GM21529 (cell line): ENCODE measurements around the gene MINK1.
A peak's percentile ranks its signal among the peaks of the same experiment; 100 is the strongest.

Experiments used
- ATAC-seq: cut with Tn5 transposase; IDR thresholded peaks from one replicate; pipeline ENCODE4 v1.9.1; 2021; ENCODE audit not compliant: unreplicated experiment

Gene MINK1

DNA sequence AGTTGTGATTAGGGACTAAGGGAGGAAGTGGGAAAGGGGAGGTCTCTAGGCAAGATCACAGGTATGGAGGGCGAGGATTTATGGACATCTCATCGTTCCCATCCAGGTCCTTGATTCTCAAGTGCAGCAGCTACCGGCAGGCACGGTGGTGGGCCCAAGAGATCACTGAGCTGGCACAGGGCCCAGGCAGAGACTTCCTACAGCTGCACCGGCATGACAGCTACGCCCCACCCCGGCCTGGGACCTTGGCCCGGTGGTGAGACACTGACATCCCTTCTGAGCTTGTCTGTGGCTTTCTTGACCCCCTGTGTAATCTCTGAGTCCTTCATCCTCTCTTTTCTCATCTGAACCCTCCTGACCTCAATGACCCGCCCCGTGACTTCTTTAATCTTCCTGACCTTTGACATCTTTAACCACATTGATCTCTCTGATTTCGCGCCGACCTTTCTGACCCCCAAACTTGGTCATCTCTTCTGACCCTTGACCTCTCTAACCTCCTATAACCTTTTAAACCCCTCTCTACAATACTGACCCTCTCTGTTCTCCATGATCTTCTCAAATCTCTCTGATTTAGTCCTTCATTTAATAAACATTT lies 22.3 kb upstream of the MINK1 start:
- no peak for ATAC-seq

DNA sequence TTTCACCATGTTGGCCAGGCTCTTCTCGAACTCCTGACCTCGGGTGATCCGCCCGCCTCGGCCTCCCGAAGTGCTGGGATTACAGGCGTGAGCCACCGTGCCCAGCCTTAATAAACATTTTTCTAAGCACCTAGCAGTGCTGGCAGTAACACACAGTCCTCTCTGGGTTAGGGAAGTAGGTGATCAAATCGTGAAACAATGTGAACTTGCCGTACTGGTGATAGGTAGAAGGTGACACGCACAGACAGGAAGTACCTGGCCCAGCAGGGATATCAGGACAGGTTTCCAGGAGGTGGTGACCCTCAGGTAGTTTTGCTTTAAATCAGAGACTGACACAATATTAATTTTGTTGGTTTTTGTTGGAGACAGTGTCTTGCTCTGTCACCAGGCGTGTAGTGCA lies 21.7 kb upstream of the MINK1 start:
- ATAC-seq, result no peak

DNA sequence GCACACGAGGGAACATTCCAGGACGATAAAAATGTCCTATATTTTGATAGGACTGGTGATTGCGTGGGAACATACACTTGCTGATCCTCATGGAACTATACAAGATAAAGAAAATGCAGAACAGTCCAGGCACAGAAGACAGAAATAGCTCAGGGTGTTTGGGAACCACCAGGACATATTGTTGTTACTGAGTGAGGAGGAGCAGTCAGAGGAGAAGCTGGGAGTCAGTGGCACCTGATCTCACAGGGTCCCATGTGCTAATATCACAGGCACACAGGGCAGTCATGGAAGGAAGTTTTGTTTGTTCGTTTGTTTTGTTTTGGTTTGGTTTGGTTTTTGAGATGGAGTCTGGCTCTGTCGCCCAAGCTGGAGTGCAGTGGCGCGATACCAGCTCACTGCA lies 20.4 kb upstream of the MINK1 start:
- no peak for ATAC-seq

DNA sequence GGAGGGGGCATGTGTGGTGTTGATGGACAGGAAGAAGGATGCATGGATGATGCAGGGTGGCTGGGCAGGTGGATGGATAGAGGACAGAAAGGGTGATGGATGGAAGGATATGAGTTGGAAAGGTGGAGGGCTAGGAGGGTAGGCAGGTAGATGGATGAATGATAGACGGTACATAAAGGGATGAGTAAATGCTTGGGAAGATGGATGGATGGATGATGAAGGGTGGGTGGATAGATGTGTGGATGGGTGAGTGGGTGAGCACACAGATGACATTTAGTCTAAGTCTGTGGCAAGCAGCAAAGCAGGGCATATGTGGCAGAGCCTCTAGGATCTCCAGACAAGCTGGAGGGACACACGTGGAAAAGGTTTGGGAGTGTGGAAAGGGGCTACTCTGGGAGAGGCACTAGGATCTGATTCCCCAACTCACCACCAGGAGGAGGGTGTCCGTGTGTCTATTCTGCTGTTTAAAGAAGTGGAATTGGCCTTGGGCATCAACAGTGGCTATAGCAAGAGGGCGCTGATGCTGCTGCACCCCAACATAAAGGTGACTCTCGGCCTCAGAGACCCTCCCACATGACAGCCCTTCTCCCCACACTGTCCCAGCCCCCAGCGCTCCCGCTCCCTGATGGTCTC lies 18.0 kb upstream of the MINK1 start:
- ATAC-seq, result no peak

DNA sequence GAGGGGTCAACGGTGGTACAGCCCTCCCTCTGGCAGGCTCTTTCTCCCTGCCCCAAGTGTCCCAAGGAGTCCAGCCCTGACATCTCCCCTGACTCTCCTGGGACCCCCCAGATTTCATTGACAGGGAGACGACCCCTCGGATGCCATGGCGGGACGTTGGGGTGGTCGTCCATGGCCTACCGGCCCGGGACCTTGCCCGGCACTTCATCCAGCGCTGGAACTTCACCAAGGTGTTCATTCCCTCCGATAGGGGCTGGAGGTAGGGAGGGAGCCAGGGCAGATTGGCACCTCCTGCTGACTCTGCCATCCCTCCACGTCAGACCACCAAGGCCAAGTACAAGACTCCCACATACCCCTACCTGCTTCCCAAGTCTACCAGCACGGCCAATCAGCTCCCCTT lies 16.3 kb upstream of the MINK1 start:
- ATAC-seq, result no peak

DNA sequence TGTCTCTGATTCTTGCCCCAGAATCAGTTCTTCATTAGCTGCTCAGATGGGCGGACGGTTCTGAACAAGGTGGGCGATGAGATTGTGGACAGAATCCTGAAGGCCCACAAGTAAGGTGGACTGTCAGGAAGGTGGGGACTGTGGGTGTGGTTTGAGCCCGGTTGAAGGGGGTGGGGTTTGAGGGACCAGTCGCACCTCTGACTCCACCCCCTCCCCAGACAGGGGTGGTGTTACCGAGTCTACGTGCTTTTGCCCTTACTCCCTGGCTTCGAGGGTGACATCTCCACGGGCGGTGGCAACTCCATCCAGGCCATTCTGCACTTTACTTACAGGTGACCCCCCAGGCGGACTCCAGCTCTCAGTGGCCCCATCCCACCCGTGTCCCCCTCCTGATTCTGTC lies 14.9 kb upstream of the MINK1 start:
- no peak for ATAC-seq

DNA sequence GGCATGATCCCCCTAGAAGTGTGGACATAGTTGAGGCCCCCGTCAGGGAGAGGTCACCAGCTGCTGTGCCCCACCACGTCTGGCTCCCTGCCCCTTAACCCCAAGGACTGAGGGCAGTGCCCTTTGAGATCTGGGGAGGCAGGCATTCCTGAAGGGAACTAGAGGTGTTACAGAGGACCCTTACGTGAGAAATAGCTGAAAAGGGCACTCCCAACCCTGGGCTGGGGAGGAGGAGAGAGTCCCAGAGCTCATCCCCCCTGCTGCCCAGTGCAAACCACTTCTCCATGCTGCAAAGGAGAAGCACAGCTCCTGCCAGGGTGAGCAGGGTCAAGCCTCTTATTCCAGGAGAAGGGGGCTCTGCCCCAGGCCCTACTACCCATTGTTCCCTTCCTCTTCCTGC lies 10.3 kb upstream of the MINK1 start:
- ATAC-seq, result no peak

DNA sequence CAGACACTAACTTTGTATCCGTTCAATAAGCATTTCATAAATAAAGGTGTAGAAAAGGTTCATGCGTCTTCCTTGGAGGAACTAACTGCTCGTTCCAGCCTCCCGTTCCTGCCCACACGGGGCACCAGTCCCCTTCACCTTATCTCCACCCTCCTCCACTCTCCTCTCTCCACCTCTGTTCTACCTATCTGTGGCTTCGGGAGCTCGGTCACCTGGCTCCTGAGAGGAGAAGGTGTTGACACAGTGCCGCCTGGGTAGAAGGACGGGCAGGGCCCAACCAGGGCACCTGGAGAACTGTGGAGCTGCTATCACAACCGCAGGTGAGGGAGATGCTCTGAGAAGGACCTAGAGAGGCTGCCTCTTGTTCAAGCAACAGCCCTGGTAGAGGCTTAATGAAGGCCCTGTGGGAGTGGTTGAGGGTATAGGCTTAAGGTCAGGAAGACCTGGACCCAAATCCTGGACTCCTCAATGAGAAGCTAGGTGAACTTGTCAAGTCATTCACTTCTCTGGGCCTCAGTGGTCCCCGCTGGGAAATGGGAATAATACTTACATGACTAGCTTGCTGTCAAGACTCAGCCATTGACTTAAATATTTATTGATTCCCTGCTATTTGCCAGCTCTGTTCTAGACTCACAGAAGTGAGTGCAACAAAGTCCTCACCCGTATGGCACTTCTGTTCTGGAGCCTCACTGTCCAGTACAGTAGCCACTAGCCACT lies 9.6 kb upstream of the MINK1 start:
- no peak for ATAC-seq

DNA sequence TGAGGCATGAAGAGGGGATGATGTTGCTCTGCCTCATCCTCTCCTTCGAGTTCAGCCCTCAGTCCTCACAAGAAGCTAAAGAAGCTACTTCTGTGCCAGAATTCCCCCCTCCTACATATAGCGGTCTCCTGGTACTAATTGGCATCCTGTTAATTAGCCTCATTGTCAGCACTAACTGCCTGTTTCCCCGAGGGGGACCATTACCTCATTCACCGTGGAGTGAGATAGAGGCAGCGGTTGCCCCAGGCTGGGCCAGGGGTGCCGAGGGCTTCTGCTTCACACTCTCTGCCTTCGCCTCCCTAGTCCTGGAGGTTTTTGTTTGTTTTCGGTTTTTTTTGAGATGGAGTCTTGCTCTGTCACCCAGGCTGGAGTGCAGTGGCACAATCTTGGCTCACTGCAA lies 5.7 kb upstream of the MINK1 start:
- no peak for ATAC-seq

DNA sequence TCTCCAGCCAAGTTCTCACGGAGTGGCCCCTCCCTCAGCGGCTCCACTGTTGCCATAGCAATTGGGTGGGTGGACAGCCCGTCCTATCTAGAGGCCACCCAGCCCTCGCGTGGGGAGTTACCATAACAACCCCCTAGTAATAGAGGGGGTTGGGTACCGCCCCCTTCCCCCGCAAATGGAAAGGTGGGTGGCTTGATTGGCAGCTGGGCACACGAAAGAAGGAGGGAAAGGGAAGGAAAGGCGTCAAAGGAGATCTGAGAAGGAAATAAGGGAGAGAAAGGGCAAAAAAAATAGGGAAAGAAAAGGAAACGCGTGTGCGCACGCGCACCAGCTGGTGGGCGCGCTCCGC lies 337 bp upstream of the MINK1 start:
- ATAC-seq, result peak; percentile 6

DNA sequence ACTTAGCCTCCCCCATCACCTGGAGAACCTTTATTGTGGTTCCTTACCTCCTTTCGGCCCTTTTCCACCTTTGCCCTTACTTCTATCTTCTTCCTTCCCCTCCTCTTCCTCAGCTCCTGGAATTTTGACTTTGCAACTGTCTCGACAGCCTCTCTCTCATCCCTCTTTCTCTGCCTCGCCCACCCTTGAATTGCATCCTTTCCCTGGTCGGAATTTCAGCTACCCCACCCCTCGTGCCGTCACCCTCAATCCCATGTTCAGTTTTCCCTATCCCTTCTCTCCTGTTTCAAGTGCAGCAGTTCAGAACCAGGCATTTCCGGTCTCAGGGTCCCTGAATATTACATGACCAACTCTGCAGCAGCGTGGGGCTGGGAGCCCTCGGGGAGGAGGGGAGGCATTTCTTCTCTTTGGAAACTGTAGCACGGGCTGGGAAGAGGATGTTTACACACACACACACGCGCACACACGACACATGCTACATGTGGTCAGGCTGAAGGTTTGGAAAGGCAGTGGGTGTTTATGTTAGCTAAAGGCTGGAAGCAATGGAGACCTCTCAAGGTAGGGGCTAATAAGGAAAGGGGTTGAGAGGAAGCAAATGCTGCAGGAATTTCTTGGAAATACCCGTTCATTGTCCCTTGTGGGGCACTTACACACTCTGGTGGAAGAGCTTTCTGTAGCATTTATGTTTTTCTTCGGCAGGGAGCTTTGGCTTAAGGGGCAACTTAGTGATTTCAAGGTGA lies 971 bp downstream of the MINK1 start:
- no peak for ATAC-seq

DNA sequence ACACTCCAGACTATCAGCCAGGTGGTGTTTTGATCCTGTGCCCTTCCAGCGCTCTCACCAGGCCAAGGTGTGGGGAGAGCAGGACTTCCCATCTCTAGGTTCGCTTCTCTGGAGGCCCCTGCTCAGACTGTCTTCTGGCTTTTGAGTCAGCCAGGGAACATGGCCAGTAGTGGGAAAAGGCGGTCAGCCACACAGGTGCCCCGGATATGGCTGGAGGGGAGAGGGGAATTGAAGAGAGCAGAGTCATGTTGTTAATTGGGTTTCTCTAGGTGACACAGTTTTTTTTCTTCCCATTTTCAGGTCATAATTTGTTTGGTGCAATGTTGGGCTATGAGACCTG lies 1.5 kb downstream of the MINK1 start:
- no peak for ATAC-seq

DNA sequence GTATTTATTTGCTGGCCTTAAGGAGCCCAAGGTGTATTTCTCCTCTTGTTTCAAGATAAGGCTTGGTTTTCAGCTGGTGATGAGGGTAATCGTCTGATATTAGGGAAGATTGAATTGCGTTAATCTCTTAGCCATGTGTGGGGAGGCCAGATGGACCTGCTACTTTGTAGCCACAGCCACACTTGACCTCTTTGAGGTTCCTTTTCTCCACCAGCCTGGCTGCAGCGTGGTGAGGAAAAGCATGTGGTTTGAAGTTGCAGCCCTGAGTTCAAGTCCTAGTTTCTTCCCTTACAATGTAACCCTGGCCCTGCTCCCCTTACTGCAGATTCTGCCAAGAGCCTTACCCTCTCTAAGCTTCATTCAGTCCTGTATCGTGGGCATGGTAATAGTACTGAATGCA lies 3.1 kb downstream of the MINK1 start:
- no peak for ATAC-seq

DNA sequence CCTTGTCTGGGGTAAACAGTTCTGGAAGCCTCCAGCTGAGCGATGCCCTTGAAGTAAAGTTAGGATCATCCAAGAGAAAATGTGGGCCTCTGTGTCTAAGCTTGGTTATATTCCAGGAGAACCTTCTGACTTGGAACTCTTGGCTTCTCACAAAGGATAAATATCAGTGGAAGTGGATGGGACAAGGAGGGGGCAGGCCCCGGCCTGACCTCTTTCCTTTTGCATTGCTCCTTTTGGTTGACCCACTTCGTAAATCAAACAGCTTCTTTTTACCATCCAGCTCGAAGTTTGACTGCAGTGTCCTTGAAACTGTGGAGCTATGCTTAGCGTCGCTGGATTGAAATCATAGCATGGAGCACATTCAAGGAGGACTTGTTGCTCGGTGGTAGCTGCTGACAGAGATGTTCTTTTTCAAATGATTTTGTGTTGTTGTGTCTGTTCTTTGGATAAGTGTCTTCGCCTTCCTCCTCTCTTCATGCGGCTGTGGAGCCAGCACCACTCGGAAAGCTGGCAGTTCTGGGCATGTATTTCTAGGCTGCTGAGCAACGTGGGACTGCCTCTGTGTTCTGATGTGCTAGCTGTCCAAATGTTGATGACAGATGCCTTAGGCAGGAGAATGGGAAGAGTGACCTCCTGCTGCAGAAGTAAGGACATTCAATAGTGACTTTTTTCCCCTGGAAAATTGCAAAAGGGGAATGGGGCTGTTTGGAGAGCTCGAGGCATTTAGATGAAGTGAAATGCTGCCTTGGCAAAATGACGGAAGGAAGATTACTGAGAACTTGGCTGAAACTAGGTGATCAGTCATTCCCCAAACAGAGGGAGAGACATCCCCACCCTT lies 4.5 kb downstream of the MINK1 start:
- no peak for ATAC-seq

DNA sequence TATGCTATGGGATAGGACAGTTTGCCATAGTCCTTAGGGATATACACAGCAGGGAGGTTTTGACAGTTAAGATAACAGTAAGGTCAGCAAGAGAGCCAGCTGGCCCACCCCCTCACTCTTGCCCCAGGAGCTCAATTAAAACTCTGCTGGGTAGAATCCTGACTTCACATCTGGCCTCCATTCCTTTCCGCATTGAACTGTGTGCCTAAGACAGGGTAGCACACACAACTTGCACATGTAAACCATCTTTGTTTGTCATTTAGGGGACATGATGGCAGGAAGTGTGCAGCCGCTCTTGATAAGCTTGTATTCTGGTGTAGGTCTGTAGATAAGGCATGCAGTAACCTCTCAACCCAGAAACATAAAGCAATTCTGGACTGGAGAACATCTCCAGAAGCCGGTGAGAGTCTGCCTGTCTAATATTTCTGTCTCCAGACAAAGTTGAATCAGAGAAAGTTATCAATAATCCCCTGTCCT lies 5.2 kb downstream of the MINK1 start:
- ATAC-seq, result no peak

DNA sequence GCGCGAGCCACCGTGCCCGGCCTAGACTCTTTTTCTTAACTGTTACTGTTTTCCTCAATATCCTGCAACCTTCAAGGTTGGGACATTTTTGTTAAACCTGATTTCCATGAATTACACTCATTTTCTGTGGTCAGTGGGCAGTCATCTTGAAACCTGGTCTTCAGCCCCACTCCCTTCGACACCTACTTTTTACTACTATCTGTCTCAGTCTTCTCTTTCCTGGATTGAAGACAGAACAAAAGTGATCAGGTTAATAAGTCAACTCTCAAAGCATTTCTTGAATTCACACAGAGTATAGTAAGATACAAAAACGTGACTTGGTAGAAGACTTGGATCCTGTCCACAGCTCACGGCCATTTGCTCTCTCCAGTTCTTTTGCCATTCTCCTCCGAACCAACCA lies 6.1 kb downstream of the MINK1 start:
- no peak for ATAC-seq

DNA sequence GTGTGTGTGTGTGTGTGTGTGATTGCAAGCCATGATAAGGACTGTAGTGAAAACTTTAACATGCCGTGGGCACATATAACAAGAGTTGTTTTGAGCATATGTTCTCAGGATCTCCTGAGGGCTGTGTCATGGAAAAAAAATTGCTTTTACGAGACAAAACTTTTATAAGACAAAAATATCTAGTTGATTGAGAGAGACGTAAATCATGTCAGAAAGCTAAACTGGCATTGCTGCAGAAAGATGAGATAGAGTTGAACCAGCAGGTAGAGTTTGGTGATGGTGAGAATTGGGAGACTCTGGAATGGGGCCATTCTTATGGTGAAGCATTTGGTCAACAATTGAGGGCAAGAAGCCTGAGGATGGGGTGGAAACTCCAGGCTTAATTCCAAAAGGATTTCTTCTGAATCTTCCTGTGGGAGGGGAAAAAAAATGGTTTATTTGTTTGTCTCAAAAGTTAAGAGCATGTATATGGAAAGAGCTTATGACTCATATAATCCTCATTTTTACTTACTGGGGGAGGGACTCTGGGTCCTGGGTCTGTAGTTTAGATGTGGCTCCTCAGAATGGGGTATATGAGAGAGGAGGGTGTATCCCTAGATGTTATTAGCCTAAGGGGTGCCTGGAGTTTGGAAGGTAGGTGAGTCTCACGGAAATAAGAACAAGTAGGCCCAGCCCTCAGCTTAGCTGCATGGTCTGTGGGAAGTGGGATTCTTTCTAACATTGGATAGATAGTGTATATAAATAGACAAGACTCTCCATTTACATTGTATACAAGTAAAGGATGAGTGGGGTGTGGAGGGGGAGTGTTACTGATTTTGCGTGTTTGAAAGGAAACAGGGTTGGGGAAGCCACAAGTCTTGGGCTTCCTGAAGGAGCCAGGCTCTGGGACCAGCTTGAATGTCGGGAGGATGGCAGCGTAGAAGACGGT lies 7.1 kb downstream of the MINK1 start:
- no peak for ATAC-seq

DNA sequence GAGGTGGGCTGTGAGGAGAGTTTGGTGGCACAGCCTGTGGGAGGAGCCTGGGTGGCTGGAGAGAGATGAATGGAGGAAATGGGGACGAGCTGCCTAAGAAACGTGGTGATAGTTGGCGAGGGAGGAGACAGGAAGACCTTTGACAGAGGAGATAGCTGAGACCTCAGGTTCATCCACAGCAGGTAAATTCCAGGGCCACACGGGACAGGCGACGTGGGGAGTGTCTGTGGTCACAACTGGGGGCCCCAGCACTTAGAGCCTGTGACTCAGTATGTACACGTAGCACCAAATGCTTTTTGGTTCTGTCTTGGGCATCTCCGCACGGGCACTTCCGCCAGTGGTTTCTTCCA lies 7.7 kb downstream of the MINK1 start:
- ATAC-seq, result no peak

DNA sequence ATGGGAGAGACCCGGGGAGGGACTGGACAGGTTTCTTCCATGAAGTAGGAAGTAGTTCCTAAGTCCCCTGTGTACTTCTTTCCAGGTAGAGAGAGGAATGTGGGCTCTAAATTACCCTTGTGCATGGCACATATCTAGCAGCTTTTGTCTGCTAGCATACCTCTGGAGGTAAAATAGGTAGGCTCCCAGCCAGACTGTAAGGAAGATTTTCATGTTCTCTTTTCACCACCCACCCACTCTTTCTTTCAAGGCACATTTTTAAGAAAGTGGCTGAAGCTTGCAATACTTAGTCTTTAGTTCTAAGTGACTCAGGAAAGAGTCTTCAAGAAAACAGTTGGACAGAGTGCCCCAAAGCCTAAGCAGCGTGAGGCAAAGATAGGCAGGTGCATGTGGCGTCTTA lies 9.2 kb downstream of the MINK1 start:
- no peak for ATAC-seq

DNA sequence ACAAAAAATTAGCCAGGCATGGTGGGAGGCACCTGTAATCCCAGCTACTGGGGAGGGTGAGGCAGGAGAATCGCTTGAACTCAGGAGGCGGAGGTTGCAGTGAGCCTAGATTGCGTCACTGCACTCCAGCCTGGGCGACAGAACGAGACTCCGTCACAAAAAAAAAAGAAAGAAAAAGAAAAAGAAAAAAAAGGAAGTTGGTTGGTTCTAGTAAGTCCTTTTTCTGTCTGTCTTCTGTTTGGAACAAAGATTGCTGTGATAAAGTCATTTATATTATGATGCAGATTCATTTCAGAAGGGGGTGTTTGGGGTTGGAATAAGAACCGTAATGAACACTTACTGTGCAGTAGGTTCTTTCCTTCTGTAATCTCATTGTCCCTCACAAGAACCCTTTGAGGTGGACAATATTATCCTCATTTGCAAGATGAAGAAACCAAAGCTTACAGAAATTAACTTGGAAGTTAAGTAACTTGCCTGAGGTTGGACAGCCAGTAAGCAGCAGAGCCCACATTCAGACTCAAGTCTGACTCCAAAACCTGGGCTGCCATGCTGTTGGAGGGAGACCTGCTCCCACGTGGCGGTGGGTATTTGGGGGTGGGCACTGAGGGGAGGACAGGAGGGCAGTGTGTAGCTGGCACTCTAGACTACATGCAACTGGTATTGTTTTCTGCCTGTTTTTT lies 10.3 kb downstream of the MINK1 start:
- no peak for ATAC-seq
